NCI-H187 (cell line): Measurements from ENCODE around the gene PAX3.

Experiments
- DNase-seq, 2 experiments: peaks; one replicate each; lab custom pipeline; 2025; lab: John Stamatoyannopoulos, UW

Gene PAX3

DNA sequence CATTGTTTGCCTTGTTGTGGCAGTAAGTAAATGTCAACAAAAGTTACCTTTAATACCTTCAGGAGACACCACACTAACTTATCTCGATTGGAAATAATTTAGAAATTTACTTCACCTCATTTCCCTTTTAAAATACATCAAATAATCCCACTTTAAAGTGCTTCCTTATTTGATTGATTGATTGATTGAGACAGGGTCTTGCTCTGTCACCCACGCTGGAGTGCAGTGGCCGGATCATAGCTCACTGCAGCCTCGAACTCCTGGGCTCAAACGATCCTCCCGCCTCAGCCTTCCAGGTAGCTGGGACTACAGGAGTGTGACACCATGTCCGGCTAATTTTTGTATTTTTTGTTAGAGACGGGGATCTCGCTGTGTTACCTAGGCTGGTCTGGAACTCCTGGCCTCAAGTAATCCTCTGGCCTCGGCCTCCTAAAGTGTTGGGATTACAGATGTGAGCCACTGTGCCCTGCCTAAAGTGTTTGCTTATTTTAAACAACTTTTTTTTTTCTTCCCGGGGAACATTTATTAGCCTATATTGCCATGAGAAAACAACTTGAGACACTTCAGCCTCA, 12.0 kb upstream of the PAX3 start:
- DNase-seq: no peak

DNA sequence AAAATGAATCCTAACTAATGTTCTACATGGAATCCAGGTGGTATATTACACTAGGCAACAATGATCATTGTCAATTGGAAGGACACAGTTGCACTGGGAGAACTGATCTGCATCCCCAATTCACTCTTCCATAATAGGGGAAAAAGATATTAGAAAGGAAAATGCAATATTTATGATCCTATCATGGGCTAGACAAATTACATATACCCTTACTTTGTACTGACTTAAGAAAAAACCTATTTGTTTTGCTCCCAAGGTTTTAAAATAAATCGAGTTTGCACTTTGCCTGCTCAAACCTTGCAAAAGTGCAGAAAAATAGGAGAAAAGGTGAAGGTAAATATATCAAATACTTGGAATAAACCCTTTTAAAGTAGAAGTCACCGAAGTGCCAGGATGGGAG, 11.0 kb upstream of the PAX3 start:
- DNase-seq: no peak

DNA sequence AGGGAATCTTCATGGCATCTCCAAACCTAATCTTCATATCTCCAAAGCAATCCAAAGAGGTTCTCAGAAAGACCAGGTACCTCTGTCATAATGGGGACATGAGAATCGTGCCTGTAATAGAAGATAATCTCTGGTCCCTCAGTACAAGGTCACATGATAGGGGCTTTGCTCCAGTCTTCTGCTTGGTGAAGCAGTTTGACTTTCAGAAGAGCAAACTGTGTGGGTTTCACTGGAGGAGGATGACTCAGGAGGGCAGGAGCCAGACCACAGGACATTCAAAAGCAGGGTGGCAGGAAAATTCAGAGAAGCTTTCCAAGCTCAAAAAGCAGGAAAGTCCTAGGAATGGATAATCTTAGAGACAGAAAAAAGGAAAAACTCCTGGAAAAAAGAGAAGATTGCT, 10.6 kb upstream of the PAX3 start:
- no peak for DNase-seq

- DNase-seq: no peak
Observed at GRCh38 chr2:222307978-222308730, 9.4 kb upstream of the PAX3 start.

- no peak for DNase-seq
Observed at GRCh38 chr2:222307143-222307756, 8.5 kb upstream of the PAX3 start.

DNA sequence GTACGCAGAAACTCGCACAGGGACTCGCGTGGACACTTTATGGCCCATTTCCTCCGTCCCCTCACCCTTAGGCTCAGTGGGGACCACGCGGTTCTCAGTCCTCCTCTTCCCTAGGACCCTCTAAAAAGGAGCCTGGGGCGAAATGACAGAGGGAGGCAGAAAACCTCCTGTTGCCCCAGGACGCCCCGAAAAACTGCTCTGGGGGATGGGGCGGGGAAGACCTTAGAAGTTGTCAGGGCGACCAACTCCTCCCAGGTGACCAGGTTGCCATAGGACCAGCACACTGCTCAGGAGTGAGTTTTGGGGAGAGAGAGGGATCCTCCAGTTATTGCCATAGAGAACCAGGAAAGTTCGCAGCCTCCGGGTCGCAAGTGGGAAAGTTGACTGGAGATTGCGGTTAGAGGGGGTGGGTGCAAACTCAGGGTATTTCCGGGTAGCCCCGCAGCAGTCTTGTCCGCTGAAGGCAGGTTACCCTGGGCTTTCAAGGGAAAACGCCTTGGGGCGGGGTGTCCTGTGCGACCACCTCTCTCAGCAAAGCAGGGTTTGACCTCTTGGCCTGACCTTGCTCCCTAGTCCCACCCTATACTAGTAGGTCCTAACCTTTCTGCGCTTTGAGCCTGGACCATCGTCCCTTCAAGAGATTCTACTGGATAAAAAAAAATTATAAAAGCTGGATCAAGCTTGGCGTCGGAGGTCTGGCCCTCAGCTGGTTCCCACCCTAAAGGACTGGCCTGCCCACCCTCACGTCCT, 7.8 kb upstream of the PAX3 start:
- no peak for DNase-seq

GRCh38 chr2:222305516-222306392, 7.0 kb upstream of the PAX3 start:
- DNase-seq: no peak

DNA sequence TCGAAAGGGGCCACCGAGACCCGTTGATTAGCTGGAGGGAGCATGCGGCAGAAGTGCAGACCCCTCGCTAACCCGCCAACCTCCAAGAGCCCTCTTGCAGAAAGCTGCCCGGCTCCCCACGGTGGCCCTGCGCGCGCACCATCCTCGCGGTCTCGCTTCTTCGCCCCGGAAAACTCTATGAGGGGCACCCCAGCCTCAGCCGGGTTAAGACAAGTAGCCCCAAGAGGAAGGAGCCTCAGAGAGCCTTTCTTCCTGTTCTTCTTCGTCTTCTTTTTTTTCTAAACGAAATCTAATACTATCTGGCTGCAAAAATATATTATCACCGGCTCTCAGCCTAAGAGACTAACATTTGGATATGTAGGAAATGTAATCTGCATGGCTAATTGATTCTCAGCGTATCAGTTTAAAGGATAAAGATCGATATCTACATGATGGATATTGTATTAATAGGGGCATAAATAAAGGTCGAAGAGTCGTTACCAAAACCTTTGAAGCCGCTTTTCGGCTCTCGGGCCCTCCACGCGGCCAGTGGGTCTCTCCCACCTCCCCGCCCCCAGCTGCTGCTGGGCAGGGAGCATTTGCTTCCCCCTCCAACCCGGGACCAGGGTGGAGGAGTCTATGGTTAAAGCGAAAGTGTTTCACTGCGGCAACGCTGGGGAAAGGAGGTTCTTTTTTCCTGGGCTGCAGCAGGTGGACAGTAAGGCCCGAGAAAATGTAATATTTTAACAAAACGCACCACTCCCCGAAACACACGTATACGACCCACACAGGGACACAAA, 6.1 kb upstream of the PAX3 start:
- DNase-seq: no peak

GRCh38 chr2:222303828-222304736, 5.3 kb upstream of the PAX3 start:
- no peak for DNase-seq

DNA sequence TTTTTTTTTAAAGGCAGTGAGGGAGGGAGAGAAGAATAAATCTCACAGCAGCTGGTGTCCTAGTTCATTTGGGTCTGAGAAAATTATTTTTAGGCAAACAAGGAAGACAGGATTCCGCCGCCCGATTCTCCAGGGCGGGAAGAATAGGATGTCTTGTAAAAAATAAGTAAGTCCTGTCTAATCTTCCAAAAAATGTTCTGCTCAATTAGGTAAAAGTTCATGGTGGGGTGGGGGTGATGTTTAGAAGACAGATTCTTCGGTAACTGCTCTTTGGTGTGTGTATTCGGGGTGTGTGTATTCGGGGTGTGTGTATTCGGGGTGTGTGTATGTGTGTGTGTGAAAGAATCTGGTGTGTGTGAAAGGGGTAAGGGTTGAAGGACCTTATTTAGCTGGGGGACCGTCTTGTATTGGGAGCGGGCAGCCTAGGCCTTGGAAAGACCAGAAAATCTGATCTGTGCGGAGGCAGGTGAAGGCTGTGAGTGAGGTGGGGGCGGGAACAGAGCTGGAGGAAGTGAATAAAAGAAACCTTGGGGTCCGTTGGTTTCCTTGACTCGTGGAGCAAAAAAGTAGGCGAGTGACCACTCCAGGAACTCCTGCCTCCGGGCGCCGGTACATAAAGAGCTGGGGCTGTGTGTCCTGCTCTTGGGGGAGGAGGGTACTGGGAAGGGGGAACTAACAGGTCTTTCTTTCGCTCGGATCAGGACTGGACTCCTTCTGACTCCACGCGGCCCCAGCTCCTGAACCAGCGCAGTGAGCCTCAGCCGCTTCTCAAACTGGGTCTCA, 4.4 kb upstream of the PAX3 start:
- no peak for DNase-seq

DNA sequence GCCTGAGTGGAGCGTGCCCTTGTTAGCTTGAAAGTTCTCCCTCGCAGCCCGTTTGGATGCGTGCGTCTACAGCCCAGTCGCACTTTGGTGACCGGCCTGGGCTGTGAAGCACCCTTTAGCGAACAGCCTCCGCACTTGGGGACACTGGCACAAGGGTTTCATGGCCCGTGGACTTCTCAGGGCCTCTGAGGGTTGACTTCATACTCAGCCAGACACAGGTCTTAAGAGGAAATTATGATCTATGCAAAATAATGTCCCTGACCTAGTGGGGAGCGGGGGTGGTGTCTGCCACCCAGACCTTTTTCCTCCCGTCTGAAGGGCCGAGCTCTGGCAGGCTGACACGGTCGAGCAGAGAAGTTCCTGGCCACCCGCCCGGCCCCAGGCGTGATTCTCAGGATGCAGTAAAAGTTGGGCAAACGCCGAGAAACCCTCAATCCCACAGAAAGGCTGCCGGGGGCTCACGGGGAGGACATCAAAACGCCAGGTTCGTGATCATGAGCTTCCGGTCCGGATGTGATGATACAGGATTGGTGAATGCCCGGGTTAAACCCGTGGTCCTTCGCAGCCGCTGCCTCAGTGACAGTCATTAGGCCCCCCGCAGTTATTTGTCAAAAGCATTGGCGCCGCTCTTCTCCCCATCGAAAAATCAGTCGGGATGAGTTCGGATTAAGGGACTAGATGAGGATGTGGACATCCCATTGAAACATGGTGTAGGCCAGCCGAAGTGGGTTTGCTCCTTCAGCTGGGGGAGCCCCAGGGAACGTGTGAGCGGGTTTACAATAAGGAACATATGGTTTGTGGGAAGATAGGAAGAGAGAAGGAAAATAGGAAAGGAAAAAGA, 3.6 kb upstream of the PAX3 start:
- DNase-seq: no peak

GRCh38 chr2:222301796-222302118, 3.0 kb upstream of the PAX3 start:
- DNase-seq: no peak

GRCh38 chr2:222301053-222301795, 2.4 kb upstream of the PAX3 start:
- DNase-seq: no peak

GRCh38 chr2:222300726-222301052, 1.9 kb upstream of the PAX3 start:
- DNase-seq: no peak

DNA sequence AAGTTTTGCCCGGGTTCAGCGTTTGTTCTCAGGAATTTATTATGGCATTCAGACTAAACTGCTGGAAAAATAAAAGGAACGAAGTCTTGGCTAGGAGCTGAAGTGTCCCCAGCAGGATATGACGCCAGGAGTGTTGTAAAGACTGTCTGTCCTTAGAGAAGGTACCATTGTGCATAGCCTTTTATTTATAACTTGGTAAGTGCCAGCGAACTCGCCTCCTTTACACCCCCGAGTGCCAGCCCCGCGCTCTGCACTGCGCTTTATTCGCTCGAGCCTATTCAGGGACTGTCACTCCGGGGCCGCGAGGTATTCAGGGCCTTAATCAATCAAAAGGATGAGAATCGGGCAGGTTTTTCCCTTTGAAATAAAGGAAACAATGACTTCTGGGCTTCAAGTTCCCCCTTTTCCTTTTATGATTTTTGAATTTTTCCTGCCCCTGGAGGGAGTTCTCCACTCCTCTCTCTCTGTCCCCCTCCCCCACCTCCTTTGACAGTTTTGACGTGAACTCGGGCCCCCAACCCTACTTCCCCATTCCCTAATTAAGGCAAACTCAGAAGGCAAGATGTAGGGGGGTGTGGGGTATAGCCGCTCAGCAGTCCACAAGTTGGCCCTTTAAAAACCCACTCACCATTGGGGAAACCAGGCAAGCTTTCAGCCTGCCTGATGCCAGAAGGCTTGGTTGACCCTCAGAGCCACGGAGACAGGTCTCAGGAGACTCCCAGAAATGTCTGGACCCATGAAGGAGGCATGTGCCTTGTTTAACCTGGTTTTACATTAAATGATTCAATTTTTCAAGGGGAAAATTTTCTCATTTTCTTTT, 1.3 kb upstream of the PAX3 start:
- no peak for DNase-seq

DNA sequence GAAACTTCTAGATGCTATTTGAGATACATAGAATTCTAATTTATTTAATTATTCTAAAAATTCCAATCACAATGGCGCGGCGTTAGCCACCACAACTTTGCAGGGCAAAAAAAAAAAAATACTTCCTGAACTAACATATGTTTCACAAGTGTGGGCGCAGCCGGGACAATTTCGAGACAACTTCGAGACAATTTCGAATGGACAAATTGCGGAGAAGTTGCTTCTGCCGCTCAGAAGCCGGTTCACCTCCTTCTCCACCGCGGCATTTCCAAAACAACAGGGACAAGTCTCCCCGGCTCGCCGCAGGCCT, 842 bp downstream of the PAX3 start:
- no peak for DNase-seq

DNA sequence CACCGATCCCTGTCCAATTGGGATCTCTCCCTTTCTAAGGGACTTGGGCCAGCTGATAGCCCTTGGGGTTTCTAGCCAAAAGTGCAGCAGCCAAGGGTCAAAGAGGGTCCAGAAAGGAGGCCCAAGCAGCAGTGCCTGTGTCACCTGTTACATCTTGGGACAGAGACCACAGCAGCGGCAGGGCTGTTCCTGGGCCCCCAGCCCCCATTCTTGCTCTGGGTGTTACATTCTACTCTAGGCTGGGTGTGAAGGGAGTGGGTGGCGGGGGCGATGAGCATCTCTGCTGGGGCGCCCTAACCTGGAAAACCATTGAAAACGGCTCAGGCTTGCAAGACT, 1.2 kb downstream of the PAX3 start:
- DNase-seq: no peak
